ENCODE measurements around the gene SEMA4D.

GRCh38 chr9:89421595-89421994 lies 76.3 kb downstream of the SEMA4D start:
- TF ChIP-seq CTCF (IDR thresholded peaks at IDR 0.05; ENCODE audit: poor library complexity, severe bottlenecking), result no peak
- TF ChIP-seq MXI1 (conservative IDR thresholded peaks at IDR 0.05; ENCODE audit: poor library complexity, severe bottlenecking), result no peak
- TF ChIP-seq TAF1 (IDR thresholded peaks at IDR 0.05; ENCODE audit: low read depth), result no peak
- TF ChIP-seq REST (IDR thresholded peaks at IDR 0.05; ENCODE audit: borderline replicate concordance), result no peak
- no peak for TF ChIP-seq EP300 (conservative IDR thresholded peaks at IDR 0.05; ENCODE audit: poor library complexity, severe bottlenecking)
